Endothelial cell of umbilical vein (primary cell): Measurements from ENCODE around the gene KIF6. TPM values are rescaled to one million over a fixed set of nuclear protein-coding genes. Genes with fewer than 3 reads are reported as not detected.

Source experiments
- BruUV-seq: library from RNA; stranded (reverse); fragments of 400-500 nt; replicated peaks from 2 replicates; lab custom pipeline; 2021; lab: Mats Ljungman, UMichigan
- CTCF ChIA-PET: fragments of 300-600, 350-600 bp; sonication (Branson Sonifier 250); formaldehyde crosslinking; loops from one replicate; lab custom pipeline; 2021; ENCODE audit warnings: antibody characterized with exemption, inconsistent platforms; lab: Charles Lee
- POLR2A ChIA-PET: fragments of 300-600, 350-600 bp; sonication (Branson Sonifier 250); formaldehyde crosslinking; loops from one replicate; lab custom pipeline; 2021; ENCODE audit warnings: antibody characterized with exemption, inconsistent platforms; lab: Charles Lee
- DNase-seq: peaks from one replicate; pipeline ENCODE4 v3.0.0-alpha.2; 2011; ENCODE audit warnings: low read depth, low spot score
- FAIRE-seq: peaks from 2 replicates; lab custom pipeline; 2011; peaks lifted over from hg19 to GRCh38; lab: Jason Lieb, UNC
- H2AFZ ChIP-seq: 2 replicates; pipeline ENCODE4 v1.6.0; 2012; ENCODE audit warnings: low read depth, low read length, control low read depth, inconsistent platforms
- H3K27ac ChIP-seq: 2 replicates; pipeline ENCODE4 v1.5.1; 2011; ENCODE audit warnings: low read depth, mild to moderate bottlenecking, control low read depth, low read length, moderate library complexity; ENCODE audit not compliant: insufficient read depth
- H3K27me3 ChIP-seq, 2 experiments: 2 replicates each; pipeline versions ENCODE4 v1.6.0 to v1.6.1; 2011; ENCODE audit warnings: low read length in 2 of 2, mixed read lengths in 1 of 2; ENCODE audit not compliant: control insufficient read depth in 2 of 2, insufficient read depth in 2 of 2
- H3K36me3 ChIP-seq, 2 experiments: 2 replicates in 1 of 2; 3 replicates in 1 of 2; pipeline ENCODE4 v1.5.1; 2011; ENCODE audit warnings: low read length in 2 of 2, mild to moderate bottlenecking in 1 of 2, moderate library complexity in 1 of 2; ENCODE audit not compliant: control insufficient read depth in 2 of 2, insufficient read depth in 2 of 2; ENCODE audit errors: extremely low read depth in 1 of 2
- H3K4me1 ChIP-seq: 3 replicates; pipeline ENCODE4 v1.5.1; 2011; ENCODE audit warnings: mild to moderate bottlenecking, low read length; ENCODE audit not compliant: control insufficient read depth, insufficient read depth; ENCODE audit errors: extremely low read depth
- H3K4me2 ChIP-seq: 2 replicates; pipeline ENCODE4 v1.6.1; 2011; ENCODE audit warnings: low read length, control low read depth, mixed read lengths; ENCODE audit not compliant: insufficient read depth
- H3K4me3 ChIP-seq, 3 experiments: fragments of 200-600 bp in 1 of 3; sonication (generic), shearing (Covaris generic) in 1 of 3; replicated peaks in 1 of 3; 2 replicates each; pipeline ENCODE4 v1.5.1; 2011 to 2016; ENCODE audit warnings: control low read depth in 3 of 3, low read length in 3 of 3, mild to moderate bottlenecking in 2 of 3, inconsistent platforms in 1 of 3, low read depth in 1 of 3, moderate library complexity in 1 of 3; ENCODE audit not compliant: insufficient read depth in 1 of 3
- H3K79me2 ChIP-seq: 2 replicates; pipeline ENCODE4 v1.6.0; 2012; ENCODE audit warnings: low read length, inconsistent platforms; ENCODE audit not compliant: control insufficient read depth, insufficient read depth
- H3K9ac ChIP-seq: replicated peaks from 2 replicates; pipeline ENCODE3; 2011; ENCODE audit warnings: low read length, control low read depth; ENCODE audit not compliant: insufficient read depth; ENCODE audit errors: extremely low read depth
- H3K9me1 ChIP-seq: replicated peaks from 3 replicates; pipeline ENCODE4 v1.6.0; 2011; ENCODE audit warnings: mild to moderate bottlenecking, low read length; ENCODE audit not compliant: control insufficient read depth, insufficient read depth; ENCODE audit errors: extremely low read depth
- H3K9me3 ChIP-seq: replicated peaks from 2 replicates; pipeline ENCODE4 v1.5.1; 2012; ENCODE audit warnings: low read length, inconsistent platforms; ENCODE audit not compliant: control insufficient read depth, insufficient read depth
- H4K20me1 ChIP-seq: replicated peaks from 2 replicates; pipeline ENCODE3; 2011; ENCODE audit warnings: mild to moderate bottlenecking, low read length; ENCODE audit not compliant: control insufficient read depth, insufficient read depth; ENCODE audit errors: extremely low read depth
- CTCF ChIP-seq, 2 donors: IDR thresholded peaks; 1 replicate in 1 of 2; 2 replicates in 1 of 2; pipeline ENCODE4 v1.5.1; 2011; ENCODE audit warnings: low read length in 2 of 2, mild to moderate bottlenecking in 2 of 2, moderate library complexity in 2 of 2, control low read depth in 1 of 2, inconsistent platforms in 1 of 2, low read depth in 1 of 2; ENCODE audit not compliant: insufficient read depth in 1 of 2; ENCODE audit errors: extremely low read depth in 1 of 2
- EZH2 ChIP-seq: IDR thresholded peaks from 2 replicates; pipeline ENCODE4 v1.6.1; 2012; ENCODE audit warnings: borderline replicate concordance, low read depth, mild to moderate bottlenecking, moderate library complexity, low read length, inconsistent platforms; ENCODE audit not compliant: severe bottlenecking
- FOS ChIP-seq: IDR thresholded peaks from 2 replicates; pipeline ENCODE4 v1.6.1; 2011; ENCODE audit warnings: mild to moderate bottlenecking, low read length, moderate library complexity, borderline replicate concordance; ENCODE audit not compliant: insufficient read depth
- GATA2 ChIP-seq: IDR thresholded peaks from 2 replicates; pipeline ENCODE4 v1.7.0; 2011; ENCODE audit warnings: low read depth, mild to moderate bottlenecking, moderate library complexity, mixed read lengths, low read length; ENCODE audit not compliant: insufficient read length, insufficient read depth
- JUN ChIP-seq: IDR thresholded peaks from 2 replicates; pipeline ENCODE4 v1.6.1; 2011; ENCODE audit warnings: borderline replicate concordance, low read depth; ENCODE audit not compliant: insufficient read length, insufficient read depth
- MAX ChIP-seq: IDR thresholded peaks from 2 replicates; pipeline ENCODE4 v1.6.1; 2011; ENCODE audit not compliant: insufficient read depth, insufficient read length
- MYC ChIP-seq: IDR thresholded peaks from one replicate; pipeline ENCODE4 v1.6.1; 2011; ENCODE audit warnings: mild to moderate bottlenecking, low read depth, low read length
- POLR2A ChIP-seq: IDR thresholded peaks from 2 replicates; pipeline ENCODE4 v1.6.1; 2012; ENCODE audit warnings: low read depth, mild to moderate bottlenecking, control low read depth, low read length
- POLR2AphosphoS5 ChIP-seq: IDR thresholded peaks from 2 replicates; pipeline ENCODE4 v1.6.1; 2012; ENCODE audit warnings: low read depth, mild to moderate bottlenecking, control low read depth, low read length, moderate library complexity; ENCODE audit not compliant: insufficient read depth
- dilution Hi-C: fragments of 300-500 bp; cut with MboI; formaldehyde crosslinking; loops from one replicate; pipeline ENCODE4 v1.15.0; 2019; ENCODE audit warnings: low sequenced_read_pairs; ENCODE audit not compliant: extremely low pct_ligation_motif_present
- intact Hi-C: fragments of 100-400 bp; cut with micrococcal nuclease; formaldehyde crosslinking; loops from one replicate; pipeline ENCODE4 v1.10.0; 2022
- polyA plus RNA-seq, 4 experiments: library from polyadenylated mRNA; depleted of rRNA in 3 of 4; stranded (reverse) in 3 of 4; unstranded in 1 of 4; fragments of >200 nt; gene quantifications; 2 replicates each; pipeline versions ENCODE4 v1.2.1 to v1.2.3, GENCODE V29; 2011 to 2012; ENCODE audit warnings: missing spikeins in 1 of 4
- total RNA-seq: library from RNA; stranded (reverse); gene quantifications from 2 replicates; pipeline ENCODE4 v1.2.3, GENCODE V29; 2021

The KIF6 gene
- total and polyA plus RNA-seq, 2 donors (not counting 3 experiments of a cell fraction or from before 2014, with no cell fraction given), result not detected

GRCh38 chr6:39566456-39566855 is 158.8 kb downstream of the KIF6 start:
- TF ChIP-seq JUN (no peak), POLR2AphosphoS5 (no peak), EZH2 (no peak), GATA2 (no peak), MAX (no peak), POLR2A (no peak), MYC (no peak), FOS (no peak), CTCF (IDR thresholded peaks at IDR 0.05; ENCODE audit: extremely low read depth in 1 of 2, insufficient read depth in 1 of 2, low read depth in 1 of 2, low read length in 2 of 2) (no peak)
- H3K4me1 ChIP-seq, result no peaks in the 10 kb centered on the region
- intact Hi-C loops (no loop called here), dilution Hi-C loops (no loop called here)
- no peaks in the 10 kb centered on the region for H3K9me1 ChIP-seq
- ChIA-PET CTCF (no interaction called here), POLR2A (no interaction called here)
- no peak overlapping the region for H3K27ac ChIP-seq
- H3K9me3 ChIP-seq, result no peaks in the 10 kb centered on the region
- H3K4me2 ChIP-seq, result no peak overlapping the region
- DNase-seq (no peak), FAIRE-seq (no peak)
- no peaks in the 10 kb centered on the region for H3K36me3 ChIP-seq
- no peaks in the 10 kb centered on the region for H3K27me3 ChIP-seq
- no peaks in the 10 kb centered on the region for H3K79me2 ChIP-seq
- no peak overlapping the region for H3K9ac ChIP-seq
- H3K4me3 ChIP-seq, result no peak overlapping the region
- H2AFZ ChIP-seq, result no peak overlapping the region
- no TSS peak for BruUV-seq
- H4K20me1 ChIP-seq, result no peaks in the 10 kb centered on the region
